COLO668 (cell line): ENCODE data around the gene PPM1M.
A peak's percentile ranks its signal among the peaks of the same experiment; 100 is the strongest.

Source experiments
- DNase-seq: peaks from one replicate; lab custom pipeline; 2025; ENCODE audit not compliant: unreplicated experiment; lab: John Stamatoyannopoulos, UW

PPM1M gene

DNA sequence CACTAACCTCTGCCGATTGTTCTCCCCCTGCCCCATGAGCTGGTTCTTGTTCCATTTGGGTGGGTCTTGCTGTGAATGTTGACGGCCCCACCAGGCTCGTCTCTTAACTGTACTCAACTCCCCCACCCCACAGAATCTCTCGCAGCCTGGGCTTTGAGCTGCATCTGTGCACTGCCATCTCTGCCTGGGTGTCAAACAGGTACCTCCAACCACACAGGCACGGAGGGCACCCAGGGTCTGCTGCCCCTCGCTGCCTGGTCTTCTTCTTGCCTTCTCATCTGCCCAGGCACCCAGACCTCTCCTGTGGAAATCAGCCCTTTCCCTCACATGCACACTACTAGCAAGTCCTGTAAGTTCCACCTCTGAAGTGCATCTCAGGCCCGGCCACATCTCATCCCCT, 30.2 kb upstream of the PPM1M start:
- no peak for DNase-seq

DNA sequence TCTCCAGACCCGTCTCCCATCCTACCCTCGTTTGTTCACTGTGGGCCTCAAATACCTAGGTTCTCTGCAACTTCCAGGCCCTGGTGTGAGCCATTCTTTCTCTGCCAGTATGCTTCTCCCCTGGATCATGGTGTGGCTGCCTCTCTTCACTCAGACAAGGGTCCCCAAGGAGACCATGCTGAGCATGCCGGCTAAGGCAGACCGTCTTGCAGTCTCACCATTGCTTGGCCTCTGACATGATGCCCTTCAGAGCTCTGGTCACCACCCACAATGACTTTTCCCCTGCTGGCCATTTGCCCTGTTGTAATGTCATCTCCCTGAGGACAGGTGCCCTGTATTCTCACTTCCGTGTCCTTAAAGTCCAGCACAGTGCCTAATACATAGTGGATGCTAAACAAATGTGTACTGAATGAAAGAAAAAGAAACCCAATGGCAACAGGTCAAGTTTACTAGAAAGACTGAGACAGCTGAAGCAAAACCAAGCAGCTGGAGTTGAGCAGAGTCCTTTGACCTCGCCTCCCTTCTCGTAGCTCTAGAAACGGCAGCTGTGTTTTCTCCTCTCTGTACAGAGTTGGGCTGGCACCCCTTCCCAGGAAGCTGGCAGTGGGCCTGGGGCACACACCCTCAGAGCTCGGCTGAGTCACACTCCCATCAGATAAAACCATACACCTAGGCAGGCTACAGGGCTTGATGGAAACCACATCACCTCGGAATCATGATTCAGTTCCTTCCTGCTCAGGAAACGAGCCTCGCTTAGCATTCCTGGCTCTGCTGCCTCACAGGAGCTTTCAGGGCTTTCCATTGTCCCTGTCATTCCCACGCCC, 28.8 kb upstream of the PPM1M start:
- peak; percentile 59 for DNase-seq

DNA sequence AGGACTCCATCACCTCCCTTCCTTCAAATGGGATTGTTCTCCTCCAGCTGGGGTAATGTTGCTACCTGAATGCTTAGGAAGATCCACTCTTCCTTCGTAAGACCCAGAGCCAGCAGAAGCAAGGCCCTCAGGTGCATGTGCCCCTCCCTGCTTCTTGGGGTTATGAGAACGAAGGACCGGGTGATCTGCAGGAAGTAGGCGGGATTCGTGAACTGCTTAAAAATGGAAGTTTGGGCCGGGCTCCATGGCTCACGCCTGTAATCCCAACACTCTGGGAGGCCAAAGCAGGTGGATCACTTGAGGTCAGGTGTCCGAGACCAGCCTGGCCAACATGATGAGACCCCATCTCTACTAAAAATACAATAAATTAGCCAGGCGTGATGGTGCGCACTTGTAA, 28.2 kb upstream of the PPM1M start:
- DNase-seq, result no peak

DNA sequence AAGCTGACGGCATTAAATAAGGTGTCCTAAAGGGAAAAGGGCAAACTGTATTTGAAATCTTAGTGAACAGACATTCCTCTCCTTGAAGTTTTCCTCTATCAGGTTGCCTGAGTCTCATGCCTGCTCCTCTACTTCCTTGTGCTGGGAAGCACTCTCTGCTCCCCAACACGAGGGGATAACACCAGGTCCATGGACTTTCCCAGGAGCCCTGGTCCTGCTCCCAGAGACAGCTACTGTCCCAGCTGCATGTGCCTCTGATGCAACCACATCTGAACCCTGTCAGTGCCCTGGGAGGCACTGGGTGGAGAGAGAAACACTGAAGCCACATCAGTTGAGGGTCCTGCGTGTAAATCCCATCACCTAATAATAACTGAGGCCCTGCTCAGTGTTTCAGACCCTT, 27.5 kb upstream of the PPM1M start:
- no peak for DNase-seq

DNA sequence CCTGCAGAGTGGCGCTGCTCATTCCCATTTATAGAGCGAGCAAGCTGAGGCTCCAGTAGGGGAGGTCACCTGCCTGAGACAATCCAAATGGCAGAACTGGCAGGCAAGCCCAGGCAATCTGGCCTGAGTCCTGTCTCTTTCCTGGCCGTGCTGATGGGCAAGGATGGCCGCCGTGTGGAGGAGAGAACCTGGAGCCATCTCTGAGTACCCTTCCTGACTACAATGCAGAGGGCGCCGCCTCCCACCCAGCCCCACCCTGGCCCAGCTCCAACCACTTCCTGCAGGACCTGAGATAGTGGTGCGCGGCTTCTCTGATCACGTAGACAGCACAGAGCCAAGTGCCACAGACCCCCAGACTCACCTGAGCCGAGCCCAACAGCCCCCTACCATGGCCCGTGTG, 27.1 kb upstream of the PPM1M start:
- DNase-seq, result no peak

DNA sequence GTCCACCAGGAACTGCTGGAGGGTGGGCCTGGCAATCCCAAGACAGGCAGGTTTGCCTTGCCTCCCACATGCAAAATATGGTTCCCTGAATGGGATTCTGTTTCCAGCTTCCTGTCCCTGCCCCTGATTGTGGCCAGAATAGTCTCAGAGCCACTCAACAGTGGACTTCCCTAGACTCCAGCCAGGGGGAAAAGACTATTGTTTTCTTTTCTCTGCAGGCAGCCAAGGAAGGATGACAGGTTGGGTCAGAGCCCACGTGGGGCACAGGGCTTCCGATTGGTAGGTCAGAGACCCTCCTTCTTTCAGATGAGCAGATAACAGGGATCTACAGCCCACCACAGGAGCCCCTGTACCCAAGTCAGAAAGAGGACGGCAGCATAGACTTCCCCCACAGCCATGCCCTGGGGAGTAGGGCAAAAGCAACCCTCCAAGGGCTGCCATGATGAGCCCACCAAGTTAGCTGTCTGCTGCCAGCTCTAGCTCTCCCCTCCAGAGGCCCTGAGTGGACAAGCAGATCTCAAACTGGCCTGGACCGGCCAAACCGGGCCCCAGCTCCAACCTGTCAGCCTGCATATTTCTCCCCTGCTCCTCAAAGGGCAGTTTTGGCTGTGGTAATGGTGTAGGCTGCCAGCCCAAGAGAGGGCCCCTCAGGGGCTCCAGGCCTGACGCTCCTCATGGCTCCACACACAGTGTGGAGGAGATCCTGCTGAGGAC, 26.5 kb upstream of the PPM1M start:
- DNase-seq, result no peak

DNA sequence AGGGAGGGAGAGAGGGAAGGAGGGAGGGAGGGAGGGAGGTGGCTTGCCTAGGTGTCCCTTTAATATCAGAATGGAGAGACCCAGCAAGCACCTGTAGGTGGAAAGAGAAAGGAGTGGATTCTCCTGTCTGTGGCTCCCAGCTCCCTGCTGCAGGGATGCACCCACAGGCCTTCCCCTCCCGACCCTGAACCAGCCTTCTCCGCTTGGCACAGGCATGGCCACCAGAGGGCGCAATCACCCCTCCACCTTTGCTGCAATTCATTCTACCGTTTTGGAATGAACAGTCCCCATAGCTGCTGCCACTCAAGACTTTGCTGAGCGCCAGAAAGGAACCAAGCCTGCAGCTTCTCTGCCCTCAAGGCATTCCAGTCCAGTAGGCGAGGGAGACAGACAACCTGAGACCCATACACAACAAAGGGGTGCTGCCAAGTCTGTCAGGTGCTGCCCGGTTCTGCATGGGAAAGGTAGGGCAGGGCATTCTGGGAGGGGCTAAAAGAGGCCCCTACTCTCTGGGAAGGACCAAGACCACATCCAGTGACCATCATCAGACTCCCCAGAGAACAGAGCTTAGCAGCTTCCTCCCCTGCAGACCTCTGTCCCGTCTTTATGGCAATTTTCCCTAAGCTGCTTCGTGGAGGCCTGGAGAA, 25.1 kb upstream of the PPM1M start:
- DNase-seq, result peak; percentile 73

DNA sequence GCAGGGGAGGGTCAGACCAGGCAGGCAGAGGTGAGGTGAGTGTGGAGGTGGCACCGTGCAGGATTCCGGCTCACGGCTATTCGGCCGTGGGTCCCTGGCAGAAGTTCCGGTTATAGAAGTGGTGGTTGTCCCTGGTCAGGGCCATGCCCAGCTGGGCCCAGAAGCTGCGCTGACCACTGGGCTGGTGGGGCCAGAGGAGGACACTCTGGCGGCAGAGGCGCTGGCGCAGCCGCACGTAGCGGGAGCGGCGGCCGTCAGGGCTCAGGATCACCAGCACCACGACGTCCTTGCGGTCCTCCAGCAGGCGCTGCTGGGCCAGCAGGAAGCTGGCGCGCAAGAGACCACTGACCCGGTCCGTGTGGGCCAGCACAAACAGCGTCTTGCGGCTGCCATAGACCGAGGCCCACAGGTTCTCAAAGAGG, 24.4 kb upstream of the PPM1M start:
- no peak for DNase-seq

DNA sequence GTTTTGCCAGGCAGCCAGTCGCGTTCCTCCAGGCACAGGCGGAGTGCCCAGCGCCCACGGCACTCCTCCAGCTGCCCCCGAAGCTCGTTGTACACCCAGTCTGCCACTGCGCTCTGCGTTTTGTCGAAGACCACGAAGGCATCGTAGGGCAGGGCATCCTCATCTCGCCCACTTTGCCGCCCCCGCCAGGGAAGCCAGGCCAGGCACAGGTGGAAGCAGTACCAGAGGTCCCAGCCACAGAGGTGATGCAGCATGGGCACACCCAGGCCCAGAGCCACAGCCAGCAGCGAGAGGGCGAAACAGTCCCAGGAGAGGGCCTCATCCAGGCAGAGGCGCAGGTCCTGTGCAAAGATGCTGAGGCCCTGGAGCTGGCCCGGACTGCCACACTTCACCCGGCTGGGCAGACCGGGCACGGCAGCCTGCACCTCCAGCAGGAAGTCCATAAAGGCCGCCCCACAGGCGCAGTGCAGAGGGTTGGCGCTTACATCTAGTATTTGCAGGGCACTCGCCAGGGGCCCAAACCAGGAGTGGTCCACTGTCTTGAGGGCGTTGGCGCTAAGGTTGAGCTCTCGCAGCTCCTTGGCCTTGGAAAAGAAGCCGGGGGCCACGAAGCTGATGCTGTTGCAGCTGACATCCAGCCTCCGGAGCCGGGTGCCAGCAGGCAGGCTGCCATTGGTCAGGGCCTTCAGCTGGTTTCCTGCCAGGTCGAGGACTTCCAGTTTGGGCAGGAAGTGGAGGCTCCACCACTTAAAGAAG, 23.8 kb upstream of the PPM1M start:
- no peak for DNase-seq

DNA sequence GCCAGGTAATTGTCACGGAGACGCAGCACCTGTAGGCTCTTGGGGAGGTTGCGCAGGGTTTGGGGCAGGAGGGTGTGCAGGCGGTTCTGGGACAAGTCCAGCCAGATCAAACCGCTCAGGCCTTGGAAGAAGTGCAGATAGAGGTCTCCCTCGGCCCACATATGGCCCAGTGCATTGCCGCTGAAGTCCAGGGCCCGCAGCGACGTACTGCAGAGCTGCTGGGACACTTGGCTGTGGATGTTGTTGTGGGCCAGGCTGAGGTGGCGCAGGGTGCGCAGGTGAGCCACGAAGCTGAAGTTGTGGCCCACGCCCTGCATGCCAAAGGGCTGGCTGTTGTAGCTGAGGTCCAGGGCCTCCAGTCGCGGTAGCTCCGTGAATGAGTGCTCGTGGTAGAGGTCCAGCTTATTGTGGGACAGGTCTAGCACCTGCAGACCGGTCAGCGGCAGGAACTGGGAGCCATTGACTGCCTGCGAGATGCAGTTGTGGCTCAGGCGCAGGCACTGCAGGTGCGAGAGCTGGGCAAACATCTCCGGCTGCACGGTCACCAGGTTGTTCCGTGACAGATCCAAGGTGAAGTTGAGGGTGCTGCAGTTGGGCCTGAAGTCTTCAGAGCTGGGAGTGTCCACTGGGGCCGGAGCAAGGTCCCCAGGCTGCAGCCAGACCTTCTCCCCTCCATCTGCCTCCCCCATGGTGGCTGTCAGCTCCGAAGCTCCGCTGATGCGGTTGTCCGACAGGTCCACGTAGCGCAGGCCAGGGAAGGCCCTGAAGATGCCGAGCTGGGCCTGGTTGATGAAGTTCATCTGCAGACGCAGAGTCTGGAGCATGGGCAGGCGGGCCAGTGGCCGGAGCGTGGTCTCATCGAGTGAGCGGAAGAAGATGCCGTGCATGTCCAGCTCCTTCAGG, 23.0 kb upstream of the PPM1M start:
- DNase-seq, result no peak

DNA sequence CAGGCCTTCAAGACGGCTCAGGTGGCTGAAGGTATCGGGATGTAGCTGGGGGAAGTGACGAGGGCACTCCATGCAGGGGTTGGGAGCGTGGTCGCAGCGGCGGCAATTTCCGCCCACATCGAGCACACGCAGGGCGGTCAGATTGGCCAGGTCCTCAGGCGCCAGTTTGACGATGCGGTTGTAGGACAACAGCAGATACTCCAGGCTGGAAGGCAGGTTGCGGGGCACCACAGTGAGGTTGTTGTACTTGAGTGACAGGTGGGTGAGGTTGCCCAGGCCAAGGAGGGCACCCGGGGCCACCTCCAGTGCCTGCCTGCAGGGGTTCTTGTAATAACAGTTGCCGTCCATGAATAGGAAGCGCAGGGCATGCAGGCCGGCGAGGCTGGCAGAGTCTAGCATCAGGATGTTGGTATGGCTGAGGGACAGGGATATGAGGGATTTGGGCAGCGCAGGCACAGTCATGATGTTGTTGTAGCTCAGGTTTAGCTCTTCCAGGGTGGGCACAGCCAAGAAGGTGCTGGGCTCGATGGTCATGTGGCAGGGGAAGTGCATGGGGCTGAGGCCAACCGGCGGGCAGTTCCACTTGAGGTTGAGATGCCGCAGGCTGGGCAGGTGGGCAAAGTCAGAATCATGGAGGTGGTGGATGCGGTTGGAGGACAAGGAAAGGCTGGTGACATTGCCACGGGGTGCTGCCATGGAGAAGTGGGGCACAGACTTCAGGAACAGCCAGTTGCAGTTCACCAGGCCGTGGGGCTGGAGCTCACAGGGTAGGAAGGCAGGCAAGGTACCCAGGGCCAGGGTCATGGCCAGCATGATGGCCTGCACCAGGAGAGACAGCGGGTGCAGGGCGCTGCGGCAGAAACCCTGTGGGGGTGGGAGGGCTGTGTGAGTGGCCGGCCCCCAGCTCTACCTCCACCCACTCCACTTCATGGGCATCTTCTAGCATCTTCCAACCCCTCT, 21.8 kb upstream of the PPM1M start:
- no peak for DNase-seq

DNA sequence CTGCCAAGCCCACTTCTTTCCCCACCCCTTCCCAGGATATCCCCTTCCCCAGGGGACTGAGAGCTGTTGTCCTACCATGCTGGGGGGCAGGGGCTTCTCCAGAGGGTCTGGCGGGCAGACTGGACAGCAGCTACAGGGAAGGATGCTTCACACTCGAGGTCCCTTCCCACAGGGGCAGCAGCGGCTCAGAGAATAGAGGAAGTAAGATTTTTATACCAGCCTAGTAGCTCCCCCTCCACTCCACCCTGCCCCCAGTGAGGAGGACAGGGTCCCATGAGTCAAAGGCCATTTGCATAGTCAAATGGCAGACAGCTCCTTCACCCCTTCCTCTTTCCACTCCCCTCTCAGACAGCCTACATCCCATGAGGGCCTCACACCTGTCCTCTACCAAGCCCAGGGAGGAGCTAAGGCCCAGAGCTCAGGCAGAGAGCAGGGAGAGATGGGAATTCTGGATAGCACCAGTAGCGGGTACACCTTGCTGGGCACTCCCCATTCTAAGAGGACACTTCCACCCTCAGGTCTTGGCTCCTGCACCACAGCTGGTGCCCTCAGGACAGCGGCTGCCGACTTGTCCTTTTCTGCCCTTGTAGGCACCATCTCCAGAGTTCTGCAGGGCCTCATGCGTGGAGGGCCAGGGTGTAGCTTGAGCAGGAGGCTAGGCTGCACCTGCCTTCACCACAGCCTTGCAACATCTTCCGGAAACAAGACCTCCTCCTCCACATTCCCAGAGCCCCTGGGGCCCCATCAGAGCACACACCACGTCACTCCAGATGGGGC, 19.9 kb upstream of the PPM1M start, which contains the start of gene TLR9:
Gene TLR9 (minus strand): TSS at position 194 of the 777 bp plus-strand sequence. CDS start 116 bp downstream, at position 78.
- DNase-seq, result peak; percentile 44

DNA sequence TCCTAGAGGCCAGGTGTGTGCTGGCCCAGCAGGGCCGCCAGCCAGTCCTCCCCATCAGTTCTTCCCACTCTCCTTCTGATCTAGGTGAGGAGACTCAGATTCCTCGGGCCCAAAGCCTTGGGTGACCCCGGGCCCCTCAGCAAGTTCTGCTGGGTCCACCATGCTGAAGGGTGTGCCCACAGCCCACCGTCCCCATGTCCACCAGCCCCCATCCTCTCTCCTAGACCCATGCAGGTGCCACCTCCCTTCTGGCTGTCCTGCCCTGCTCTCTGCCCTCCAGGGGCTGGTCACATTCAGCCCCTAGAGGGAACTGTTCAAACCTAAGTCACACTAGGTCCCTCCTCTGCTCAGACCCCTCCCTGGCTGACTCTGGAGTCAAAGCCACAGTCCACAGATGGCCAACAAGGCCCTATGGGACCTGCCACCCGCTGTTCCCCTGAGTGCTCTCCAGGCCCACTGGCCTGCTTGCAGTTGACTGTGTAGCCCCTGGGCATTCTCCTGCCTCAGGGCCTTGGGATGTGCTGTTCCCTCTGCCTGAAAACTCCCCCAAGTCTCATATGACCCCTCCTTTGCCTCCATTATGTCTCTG, 19.2 kb upstream of the PPM1M start:
- no peak for DNase-seq

DNA sequence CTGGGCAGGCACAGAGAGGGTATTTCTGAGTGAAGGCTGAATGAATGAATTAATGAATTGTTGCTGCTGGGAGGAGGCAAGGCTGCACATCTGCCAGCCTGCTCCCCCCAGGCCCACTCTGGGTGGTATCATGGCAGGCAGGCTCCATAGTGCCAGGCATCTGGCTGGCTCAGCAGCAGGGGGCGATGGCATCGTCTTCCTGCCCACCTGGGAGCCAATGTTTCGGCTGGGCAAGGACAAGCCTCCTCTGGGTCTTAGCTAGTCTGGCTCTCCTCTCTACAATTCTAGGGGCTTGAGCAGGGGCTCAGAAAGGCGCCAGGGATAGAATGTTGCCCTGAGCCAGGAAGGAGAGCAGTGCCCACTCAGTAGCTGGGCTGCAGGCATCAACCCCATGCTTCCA, 18.4 kb upstream of the PPM1M start:
- no peak for DNase-seq

DNA sequence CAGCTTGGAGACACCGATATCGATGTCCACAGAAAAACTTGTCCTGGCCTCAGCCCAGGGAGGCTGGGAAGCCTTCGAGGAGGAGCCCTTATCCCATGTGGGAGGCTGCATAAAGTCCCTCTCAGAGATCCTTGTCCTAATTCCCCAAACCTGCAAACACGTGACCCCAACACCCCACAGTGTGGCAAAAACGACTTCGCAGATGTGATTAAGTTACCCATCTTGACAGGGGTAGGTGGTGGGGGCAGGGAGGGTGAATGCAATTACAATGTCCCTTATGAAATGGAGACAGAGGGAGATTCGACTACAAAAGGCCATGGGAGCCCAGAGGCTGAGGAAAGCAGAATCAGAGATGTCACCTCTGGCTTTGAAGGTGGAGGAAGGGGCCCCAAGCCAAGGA, 17.8 kb upstream of the PPM1M start:
- DNase-seq, result no peak

DNA sequence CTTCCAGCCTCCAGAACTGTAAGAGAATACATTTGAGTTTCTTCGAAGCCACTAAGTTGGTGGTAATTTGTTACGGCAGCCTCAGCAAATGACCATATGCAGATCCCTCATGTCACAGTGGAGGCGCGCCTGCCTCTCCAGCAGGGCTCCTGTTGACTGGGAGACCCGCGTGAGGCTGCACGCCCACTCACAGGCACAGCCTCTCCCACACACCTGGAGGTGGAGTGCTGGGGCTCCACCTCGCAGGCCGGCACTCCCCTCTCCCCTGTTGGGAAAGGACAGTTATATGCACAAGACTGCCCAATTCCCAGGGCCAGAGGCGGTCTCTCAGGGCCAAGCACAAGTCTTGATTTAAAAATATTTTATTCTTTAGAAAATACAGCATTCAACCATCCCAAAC, 17.3 kb upstream of the PPM1M start:
- DNase-seq, result no peak

DNA sequence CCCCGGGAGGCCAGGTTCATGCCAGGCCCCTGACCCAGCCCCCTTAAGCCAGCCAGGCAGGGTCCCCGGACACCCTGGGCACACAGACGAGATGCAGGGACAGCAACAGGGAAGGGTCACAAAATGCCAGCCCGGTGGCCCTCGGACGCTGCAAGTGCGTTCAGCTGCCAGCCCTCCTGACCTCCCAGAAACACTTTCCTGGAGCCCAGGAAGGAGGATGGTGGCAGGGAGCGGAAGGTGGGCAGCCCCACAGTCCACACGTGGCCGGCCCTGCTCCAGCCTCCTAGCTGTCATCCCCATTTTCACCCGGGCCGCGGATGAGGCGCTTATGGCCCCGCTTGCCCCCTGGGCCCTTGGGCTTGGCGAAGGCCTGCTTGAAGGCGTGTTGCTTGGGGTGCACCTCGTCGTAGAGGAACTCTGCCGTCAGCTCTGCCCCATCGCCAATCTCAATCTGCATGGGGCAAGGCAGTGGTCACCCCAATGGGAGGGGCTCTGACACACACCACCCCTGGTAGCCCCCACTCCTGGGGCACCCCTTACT, 16.7 kb upstream of the PPM1M start:
- DNase-seq, result no peak

DNA sequence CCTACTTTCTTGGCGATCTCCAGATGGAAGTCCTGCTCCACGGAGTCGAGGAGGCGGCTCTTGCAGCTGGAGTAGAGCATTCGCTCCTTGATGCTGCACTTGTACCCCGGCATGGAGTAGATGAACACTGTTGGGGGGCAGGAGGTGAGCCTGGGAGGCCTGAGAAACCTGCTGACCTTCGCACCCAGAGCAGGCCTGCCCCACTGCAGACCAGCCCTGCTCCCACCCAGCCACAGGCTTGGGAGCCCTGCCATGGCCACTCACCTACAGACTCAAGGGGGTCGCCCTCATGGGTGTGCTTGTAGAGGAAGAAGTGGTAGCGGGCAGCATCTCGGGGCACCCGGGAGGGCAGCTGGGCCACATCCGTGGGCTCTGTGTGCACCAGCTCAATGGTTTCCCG, 15.9 kb upstream of the PPM1M start:
- no peak for DNase-seq
